ENCODE measurements around the gene TSPAN18.

- TF ChIP-seq CTCF (IDR thresholded peaks at IDR 0.05) = no peak
- TF ChIP-seq POLR2A (IDR thresholded peaks at IDR 0.05) = no peak
Measured at GRCh38 chr11:44848203-44848962, 121.6 kb downstream of the TSPAN18 start.

Data from thyroid gland (tissue), 4 donors.